Endothelial cell of umbilical vein (primary cell): ENCODE data around the gene ASF1A. TPM values are rescaled to one million over a fixed set of nuclear protein-coding genes. Genes with fewer than 3 reads are reported as not detected.

Experiments used
- BruUV-seq: library from RNA; stranded (reverse); fragments of 400-500 nt; replicated peaks from 2 replicates; lab custom pipeline; 2021; lab: Mats Ljungman, UMichigan
- CTCF ChIA-PET: fragments of 300-600, 350-600 bp; sonication (Branson Sonifier 250); formaldehyde crosslinking; loops from one replicate; lab custom pipeline; 2021; ENCODE audit warnings: antibody characterized with exemption, inconsistent platforms; lab: Charles Lee
- POLR2A ChIA-PET: fragments of 300-600, 350-600 bp; sonication (Branson Sonifier 250); formaldehyde crosslinking; loops from one replicate; lab custom pipeline; 2021; ENCODE audit warnings: antibody characterized with exemption, inconsistent platforms; lab: Charles Lee
- DNase-seq: peaks from one replicate; pipeline ENCODE4 v3.0.0-alpha.2; 2011; ENCODE audit warnings: low read depth, low spot score
- FAIRE-seq: peaks from 2 replicates; lab custom pipeline; 2011; peaks lifted over from hg19 to GRCh38; lab: Jason Lieb, UNC
- H2AFZ ChIP-seq: 2 replicates; pipeline ENCODE4 v1.6.0; 2012; ENCODE audit warnings: low read depth, low read length, control low read depth, inconsistent platforms
- H3K27ac ChIP-seq: 2 replicates; pipeline ENCODE4 v1.5.1; 2011; ENCODE audit warnings: low read depth, mild to moderate bottlenecking, control low read depth, low read length, moderate library complexity; ENCODE audit not compliant: insufficient read depth
- H3K27me3 ChIP-seq, 2 experiments: 2 replicates each; pipeline versions ENCODE4 v1.6.0 to v1.6.1; 2011; ENCODE audit warnings: low read length in 2 of 2, mixed read lengths in 1 of 2; ENCODE audit not compliant: control insufficient read depth in 2 of 2, insufficient read depth in 2 of 2
- H3K36me3 ChIP-seq, 2 experiments: 2 replicates in 1 of 2; 3 replicates in 1 of 2; pipeline ENCODE4 v1.5.1; 2011; ENCODE audit warnings: low read length in 2 of 2, mild to moderate bottlenecking in 1 of 2, moderate library complexity in 1 of 2; ENCODE audit not compliant: control insufficient read depth in 2 of 2, insufficient read depth in 2 of 2; ENCODE audit errors: extremely low read depth in 1 of 2
- H3K4me1 ChIP-seq: 3 replicates; pipeline ENCODE4 v1.5.1; 2011; ENCODE audit warnings: mild to moderate bottlenecking, low read length; ENCODE audit not compliant: control insufficient read depth, insufficient read depth; ENCODE audit errors: extremely low read depth
- H3K4me2 ChIP-seq: 2 replicates; pipeline ENCODE4 v1.6.1; 2011; ENCODE audit warnings: low read length, control low read depth, mixed read lengths; ENCODE audit not compliant: insufficient read depth
- H3K4me3 ChIP-seq, 3 experiments: fragments of 200-600 bp in 1 of 3; sonication (generic), shearing (Covaris generic) in 1 of 3; replicated peaks in 1 of 3; 2 replicates each; pipeline ENCODE4 v1.5.1; 2011 to 2016; ENCODE audit warnings: control low read depth in 3 of 3, low read length in 3 of 3, mild to moderate bottlenecking in 2 of 3, inconsistent platforms in 1 of 3, low read depth in 1 of 3, moderate library complexity in 1 of 3; ENCODE audit not compliant: insufficient read depth in 1 of 3
- H3K79me2 ChIP-seq: 2 replicates; pipeline ENCODE4 v1.6.0; 2012; ENCODE audit warnings: low read length, inconsistent platforms; ENCODE audit not compliant: control insufficient read depth, insufficient read depth
- H3K9ac ChIP-seq: replicated peaks from 2 replicates; pipeline ENCODE3; 2011; ENCODE audit warnings: low read length, control low read depth; ENCODE audit not compliant: insufficient read depth; ENCODE audit errors: extremely low read depth
- H3K9me1 ChIP-seq: replicated peaks from 3 replicates; pipeline ENCODE4 v1.6.0; 2011; ENCODE audit warnings: mild to moderate bottlenecking, low read length; ENCODE audit not compliant: control insufficient read depth, insufficient read depth; ENCODE audit errors: extremely low read depth
- H3K9me3 ChIP-seq: replicated peaks from 2 replicates; pipeline ENCODE4 v1.5.1; 2012; ENCODE audit warnings: low read length, inconsistent platforms; ENCODE audit not compliant: control insufficient read depth, insufficient read depth
- H4K20me1 ChIP-seq: replicated peaks from 2 replicates; pipeline ENCODE3; 2011; ENCODE audit warnings: mild to moderate bottlenecking, low read length; ENCODE audit not compliant: control insufficient read depth, insufficient read depth; ENCODE audit errors: extremely low read depth
- CTCF ChIP-seq, 2 donors: IDR thresholded peaks; 1 replicate in 1 of 2; 2 replicates in 1 of 2; pipeline ENCODE4 v1.5.1; 2011; ENCODE audit warnings: low read length in 2 of 2, mild to moderate bottlenecking in 2 of 2, moderate library complexity in 2 of 2, control low read depth in 1 of 2, inconsistent platforms in 1 of 2, low read depth in 1 of 2; ENCODE audit not compliant: insufficient read depth in 1 of 2; ENCODE audit errors: extremely low read depth in 1 of 2
- EZH2 ChIP-seq: IDR thresholded peaks from 2 replicates; pipeline ENCODE4 v1.6.1; 2012; ENCODE audit warnings: borderline replicate concordance, low read depth, mild to moderate bottlenecking, moderate library complexity, low read length, inconsistent platforms; ENCODE audit not compliant: severe bottlenecking
- FOS ChIP-seq: IDR thresholded peaks from 2 replicates; pipeline ENCODE4 v1.6.1; 2011; ENCODE audit warnings: mild to moderate bottlenecking, low read length, moderate library complexity, borderline replicate concordance; ENCODE audit not compliant: insufficient read depth
- MAX ChIP-seq: IDR thresholded peaks from 2 replicates; pipeline ENCODE4 v1.6.1; 2011; ENCODE audit not compliant: insufficient read depth, insufficient read length
- MYC ChIP-seq: IDR thresholded peaks from one replicate; pipeline ENCODE4 v1.6.1; 2011; ENCODE audit warnings: mild to moderate bottlenecking, low read depth, low read length
- POLR2A ChIP-seq: IDR thresholded peaks from 2 replicates; pipeline ENCODE4 v1.6.1; 2012; ENCODE audit warnings: low read depth, mild to moderate bottlenecking, control low read depth, low read length
- POLR2AphosphoS5 ChIP-seq: IDR thresholded peaks from 2 replicates; pipeline ENCODE4 v1.6.1; 2012; ENCODE audit warnings: low read depth, mild to moderate bottlenecking, control low read depth, low read length, moderate library complexity; ENCODE audit not compliant: insufficient read depth
- dilution Hi-C: fragments of 300-500 bp; cut with MboI; formaldehyde crosslinking; loops from one replicate; pipeline ENCODE4 v1.15.0; 2019; ENCODE audit warnings: low sequenced_read_pairs; ENCODE audit not compliant: extremely low pct_ligation_motif_present
- intact Hi-C: fragments of 100-400 bp; cut with micrococcal nuclease; formaldehyde crosslinking; loops from one replicate; pipeline ENCODE4 v1.10.0; 2022
- polyA plus RNA-seq, 4 experiments: library from polyadenylated mRNA; depleted of rRNA in 3 of 4; stranded (reverse) in 3 of 4; unstranded in 1 of 4; fragments of >200 nt; gene quantifications; 2 replicates each; pipeline versions ENCODE4 v1.2.1 to v1.2.3, GENCODE V29; 2011 to 2012; ENCODE audit warnings: missing spikeins in 1 of 4
- total RNA-seq: library from RNA; stranded (reverse); gene quantifications from 2 replicates; pipeline ENCODE4 v1.2.3, GENCODE V29; 2021

Gene ASF1A
- total and polyA plus RNA-seq, 2 donors (not counting 3 experiments of a cell fraction or from before 2014, with no cell fraction given): 17.6 to 38.4 TPM

- Histone ChIP-seq H3K9ac (no peak overlapping the region), H3K36me3 (no peaks in the 10 kb centered on the region), H4K20me1 (no peaks in the 10 kb centered on the region), H3K4me3 (no peak overlapping the region), H2AFZ (no peak overlapping the region), H3K27me3 (no peaks in the 10 kb centered on the region), H3K9me1 (no peaks in the 10 kb centered on the region), H3K4me1 (no peaks in the 10 kb centered on the region), H3K27ac (no peak overlapping the region), H3K79me2 (peaks cover 5% of the 10 kb centered on the region), H3K4me2 (no peak overlapping the region), H3K9me3 (no peaks in the 10 kb centered on the region)
- BruUV-seq: no TSS peak
- dilution Hi-C loops: no loop called here
- DNase-seq (no peak), FAIRE-seq (no peak)
- POLR2A ChIA-PET: no interaction called here
- intact Hi-C loops: no loop called here
- no peak for TF ChIP-seq POLR2A
- no peak for TF ChIP-seq POLR2AphosphoS5
- TF ChIP-seq FOS: no peak
- no peak for TF ChIP-seq CTCF (IDR thresholded peaks at IDR 0.05; ENCODE audit: extremely low read depth in 1 of 2, insufficient read depth in 1 of 2, low read depth in 1 of 2, low read length in 2 of 2)
- TF ChIP-seq MAX: no peak
- no peak for TF ChIP-seq MYC
- TF ChIP-seq EZH2: no peak
- CTCF ChIA-PET: interaction anchor here (1.0 to 1.4 kb wide), 2 partner anchors 19 kb away, joined by 3 to 4 read pairs; no protein-coding TSS in a partner anchor
These were observed 17.1 kb upstream of the ASF1A start for GRCh38 chr6:118876814-118877213.
